HL-60 (cell line): Measurements from ENCODE around the gene ADAD2.

Experiments used
- DNase-seq, 2 experiments: peaks; one replicate each; pipeline ENCODE4 v3.0.0-alpha.2; 2010 to 2020; ENCODE audit warnings: low read depth in 1 of 2, low spot score in 1 of 2
- H3K27ac ChIP-seq: fragments of 250-450 bp; sonication (Bioruptor Pico); replicated peaks from 2 replicates; pipeline ENCODE4 v1.5.1; 2020; ENCODE audit warnings: mild to moderate bottlenecking, moderate library complexity
- H3K27me3 ChIP-seq: fragments of 250-450 bp; sonication (Bioruptor Pico); 2 replicates; pipeline ENCODE4 v1.5.1; 2021; ENCODE audit warnings: mild to moderate bottlenecking, moderate library complexity; ENCODE audit not compliant: insufficient read depth, poor library complexity, severe bottlenecking
- H3K4me3 ChIP-seq: replicated peaks from 2 replicates; pipeline ENCODE4 v1.5.1; 2011; ENCODE audit warnings: mild to moderate bottlenecking, control low read depth, low read length; ENCODE audit not compliant: insufficient read depth
- GABPA ChIP-seq: IDR thresholded peaks from 2 replicates; pipeline ENCODE4 v1.6.1; 2012; ENCODE audit warnings: low read depth
- POLR2AphosphoS5 ChIP-seq: IDR thresholded peaks from 2 replicates; pipeline ENCODE4 v1.6.1; 2012; ENCODE audit warnings: low read depth
- SPI1 ChIP-seq: IDR thresholded peaks from 2 replicates; pipeline ENCODE4 v1.6.1; 2012; ENCODE audit warnings: low read depth, mild to moderate bottlenecking, borderline replicate concordance
- TF ChIP-seq, protein P1 (sequence below): IDR thresholded peaks from 2 replicates; pipeline ENCODE4 v1.6.1; 2012; ENCODE audit warnings: low read depth; ENCODE audit not compliant: insufficient replicate concordance
- TF ChIP-seq, protein P2 (sequence below): IDR thresholded peaks from one replicate; pipeline ENCODE4 v1.5.1; 2011; ENCODE audit warnings: low read length, control low read depth, inconsistent platforms; ENCODE audit not compliant: insufficient read depth

ADAD2 gene

GRCh38 chr16:84223456-84223855 is 32.5 kb downstream of the ADAD2 start:
- TF ChIP-seq, protein P1, sequence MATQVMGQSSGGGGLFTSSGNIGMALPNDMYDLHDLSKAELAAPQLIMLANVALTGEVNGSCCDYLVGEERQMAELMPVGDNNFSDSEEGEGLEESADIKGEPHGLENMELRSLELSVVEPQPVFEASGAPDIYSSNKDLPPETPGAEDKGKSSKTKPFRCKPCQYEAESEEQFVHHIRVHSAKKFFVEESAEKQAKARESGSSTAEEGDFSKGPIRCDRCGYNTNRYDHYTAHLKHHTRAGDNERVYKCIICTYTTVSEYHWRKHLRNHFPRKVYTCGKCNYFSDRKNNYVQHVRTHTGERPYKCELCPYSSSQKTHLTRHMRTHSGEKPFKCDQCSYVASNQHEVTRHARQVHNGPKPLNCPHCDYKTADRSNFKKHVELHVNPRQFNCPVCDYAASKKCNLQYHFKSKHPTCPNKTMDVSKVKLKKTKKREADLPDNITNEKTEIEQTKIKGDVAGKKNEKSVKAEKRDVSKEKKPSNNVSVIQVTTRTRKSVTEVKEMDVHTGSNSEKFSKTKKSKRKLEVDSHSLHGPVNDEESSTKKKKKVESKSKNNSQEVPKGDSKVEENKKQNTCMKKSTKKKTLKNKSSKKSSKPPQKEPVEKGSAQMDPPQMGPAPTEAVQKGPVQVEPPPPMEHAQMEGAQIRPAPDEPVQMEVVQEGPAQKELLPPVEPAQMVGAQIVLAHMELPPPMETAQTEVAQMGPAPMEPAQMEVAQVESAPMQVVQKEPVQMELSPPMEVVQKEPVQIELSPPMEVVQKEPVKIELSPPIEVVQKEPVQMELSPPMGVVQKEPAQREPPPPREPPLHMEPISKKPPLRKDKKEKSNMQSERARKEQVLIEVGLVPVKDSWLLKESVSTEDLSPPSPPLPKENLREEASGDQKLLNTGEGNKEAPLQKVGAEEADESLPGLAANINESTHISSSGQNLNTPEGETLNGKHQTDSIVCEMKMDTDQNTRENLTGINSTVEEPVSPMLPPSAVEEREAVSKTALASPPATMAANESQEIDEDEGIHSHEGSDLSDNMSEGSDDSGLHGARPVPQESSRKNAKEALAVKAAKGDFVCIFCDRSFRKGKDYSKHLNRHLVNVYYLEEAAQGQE: no peak
- no peak overlapping the region for H3K27ac ChIP-seq
- no peak overlapping the region for H3K4me3 ChIP-seq
- DNase-seq: no peak
- H3K27me3 ChIP-seq: peaks cover 3% of the 10 kb centered on the region

- DNase-seq: no peak
- H3K4me3 ChIP-seq: no peak overlapping the region
- no peak overlapping the region for H3K27ac ChIP-seq
- H3K27me3 ChIP-seq: peaks cover 7% of the 10 kb centered on the region
- no peak for TF ChIP-seq SPI1
- TF ChIP-seq GABPA: no peak
- TF ChIP-seq, protein P1: no peak
- TF ChIP-seq POLR2AphosphoS5: no peak
- TF ChIP-seq, protein P2, sequence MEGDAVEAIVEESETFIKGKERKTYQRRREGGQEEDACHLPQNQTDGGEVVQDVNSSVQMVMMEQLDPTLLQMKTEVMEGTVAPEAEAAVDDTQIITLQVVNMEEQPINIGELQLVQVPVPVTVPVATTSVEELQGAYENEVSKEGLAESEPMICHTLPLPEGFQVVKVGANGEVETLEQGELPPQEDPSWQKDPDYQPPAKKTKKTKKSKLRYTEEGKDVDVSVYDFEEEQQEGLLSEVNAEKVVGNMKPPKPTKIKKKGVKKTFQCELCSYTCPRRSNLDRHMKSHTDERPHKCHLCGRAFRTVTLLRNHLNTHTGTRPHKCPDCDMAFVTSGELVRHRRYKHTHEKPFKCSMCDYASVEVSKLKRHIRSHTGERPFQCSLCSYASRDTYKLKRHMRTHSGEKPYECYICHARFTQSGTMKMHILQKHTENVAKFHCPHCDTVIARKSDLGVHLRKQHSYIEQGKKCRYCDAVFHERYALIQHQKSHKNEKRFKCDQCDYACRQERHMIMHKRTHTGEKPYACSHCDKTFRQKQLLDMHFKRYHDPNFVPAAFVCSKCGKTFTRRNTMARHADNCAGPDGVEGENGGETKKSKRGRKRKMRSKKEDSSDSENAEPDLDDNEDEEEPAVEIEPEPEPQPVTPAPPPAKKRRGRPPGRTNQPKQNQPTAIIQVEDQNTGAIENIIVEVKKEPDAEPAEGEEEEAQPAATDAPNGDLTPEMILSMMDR: no peak
These were observed 33.6 kb downstream of the ADAD2 start for GRCh38 chr16:84224554-84224953.

DNA sequence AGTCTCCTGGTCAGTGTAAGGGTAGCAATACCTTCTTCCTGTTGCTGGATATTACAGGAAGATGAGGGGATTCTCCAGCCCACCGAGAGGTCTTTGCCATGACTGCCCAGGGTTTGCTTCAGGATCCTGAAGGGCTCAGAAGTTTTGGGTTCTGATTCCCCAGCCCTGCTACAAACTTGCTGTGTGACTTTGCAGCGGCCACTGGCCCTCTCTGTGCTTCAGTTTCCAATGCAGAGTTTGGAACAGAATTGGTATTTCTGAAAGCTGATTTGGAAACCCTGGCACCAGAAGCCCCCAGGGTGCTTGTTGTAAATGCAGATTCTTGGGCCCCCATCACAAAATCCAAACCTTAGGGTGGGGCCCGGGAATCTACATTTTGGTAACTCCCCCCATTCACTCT is 34.2 kb downstream of the ADAD2 start:
- TF ChIP-seq SPI1 (no peak), POLR2AphosphoS5 (no peak), GABPA (no peak)
- TF ChIP-seq, protein P1: no peak
- TF ChIP-seq, protein P2: no peak
- H3K4me3 ChIP-seq: no peak overlapping the region
- H3K27me3 ChIP-seq: peaks cover 7% of the 10 kb centered on the region
- DNase-seq: no peak
- no peak overlapping the region for H3K27ac ChIP-seq

DNA sequence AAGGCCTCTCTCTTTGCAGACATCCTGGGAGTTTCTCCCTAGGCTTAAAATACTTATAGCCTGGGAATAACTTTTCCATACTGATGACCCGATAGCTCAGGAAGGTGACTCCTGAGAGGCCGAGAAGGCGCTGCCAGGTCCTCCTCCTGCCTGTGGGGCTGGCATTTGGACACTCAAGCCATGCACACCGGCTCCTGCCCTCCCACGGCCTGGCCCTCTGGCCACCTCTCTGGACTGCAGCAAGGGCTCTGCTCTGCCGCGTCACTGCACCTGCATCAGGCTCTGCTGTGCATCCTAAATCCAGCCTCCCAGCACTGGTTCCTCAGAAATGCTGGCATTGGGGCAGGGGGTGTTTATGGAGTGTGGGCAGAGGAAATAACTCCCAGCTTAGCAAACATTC is 34.6 kb downstream of the ADAD2 start:
- TF ChIP-seq, protein P2: no peak
- TF ChIP-seq, protein P1: no peak
- TF ChIP-seq POLR2AphosphoS5 (no peak), GABPA (no peak), SPI1 (no peak)
- no peak for DNase-seq
- H3K27ac ChIP-seq: no peak overlapping the region
- H3K27me3 ChIP-seq: peaks cover 7% of the 10 kb centered on the region
- no peak overlapping the region for H3K4me3 ChIP-seq
